ENCODE results near the gene TWNK.

DNA sequence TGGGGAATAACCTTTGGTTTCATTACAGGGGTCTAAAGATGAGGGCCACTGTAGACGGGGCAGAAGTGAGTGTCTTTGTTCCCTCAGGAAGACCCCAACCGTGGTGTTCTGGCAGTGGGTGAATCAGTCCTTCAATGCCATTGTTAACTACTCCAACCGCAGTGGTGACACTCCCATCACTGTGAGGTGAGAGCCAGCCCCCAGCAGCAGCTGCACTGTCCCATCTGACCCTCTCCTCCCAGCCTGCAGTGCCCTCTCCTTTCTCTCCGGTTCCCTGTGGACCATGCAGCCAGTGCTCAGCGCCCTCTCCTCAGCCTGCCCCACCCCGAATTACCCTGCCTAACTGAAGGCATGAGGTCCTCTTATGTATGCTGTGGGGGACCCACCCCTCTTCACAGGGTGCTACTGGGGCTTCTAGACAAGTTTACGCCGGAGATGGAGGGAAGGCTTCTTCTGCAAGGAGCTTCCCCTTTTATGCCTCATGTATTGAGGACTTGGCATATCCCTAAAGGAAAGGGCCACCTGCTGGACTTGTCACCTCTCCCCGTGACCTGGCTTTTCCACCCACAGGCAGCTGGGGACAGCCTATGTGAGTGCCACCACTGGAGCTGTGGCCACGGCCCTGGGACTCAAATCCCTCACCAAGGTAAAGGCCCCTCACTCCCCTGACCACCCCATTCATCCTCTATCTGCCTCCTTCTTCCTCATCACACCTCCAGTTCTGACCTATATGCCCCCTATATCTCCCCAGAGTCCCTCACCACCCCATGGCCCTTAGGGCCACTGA, 48.8 kb downstream of the TWNK start:
- TF ChIP-seq POLR2AphosphoS5 (IDR thresholded peaks at IDR 0.05; ENCODE audit: low read length) (no peak), ZNF24 (IDR thresholded peaks at IDR 0.05) (no peak), SIN3A (IDR thresholded peaks at IDR 0.05; ENCODE audit: low read depth, low read length) (no peak), POLR2A (IDR thresholded peaks at IDR 0.05; ENCODE audit: low read depth, low read length) (no peak), FOXM1 (IDR thresholded peaks at IDR 0.05; ENCODE audit: low read depth, low read length) (no peak)
- TF ChIP-seq, protein P1, sequence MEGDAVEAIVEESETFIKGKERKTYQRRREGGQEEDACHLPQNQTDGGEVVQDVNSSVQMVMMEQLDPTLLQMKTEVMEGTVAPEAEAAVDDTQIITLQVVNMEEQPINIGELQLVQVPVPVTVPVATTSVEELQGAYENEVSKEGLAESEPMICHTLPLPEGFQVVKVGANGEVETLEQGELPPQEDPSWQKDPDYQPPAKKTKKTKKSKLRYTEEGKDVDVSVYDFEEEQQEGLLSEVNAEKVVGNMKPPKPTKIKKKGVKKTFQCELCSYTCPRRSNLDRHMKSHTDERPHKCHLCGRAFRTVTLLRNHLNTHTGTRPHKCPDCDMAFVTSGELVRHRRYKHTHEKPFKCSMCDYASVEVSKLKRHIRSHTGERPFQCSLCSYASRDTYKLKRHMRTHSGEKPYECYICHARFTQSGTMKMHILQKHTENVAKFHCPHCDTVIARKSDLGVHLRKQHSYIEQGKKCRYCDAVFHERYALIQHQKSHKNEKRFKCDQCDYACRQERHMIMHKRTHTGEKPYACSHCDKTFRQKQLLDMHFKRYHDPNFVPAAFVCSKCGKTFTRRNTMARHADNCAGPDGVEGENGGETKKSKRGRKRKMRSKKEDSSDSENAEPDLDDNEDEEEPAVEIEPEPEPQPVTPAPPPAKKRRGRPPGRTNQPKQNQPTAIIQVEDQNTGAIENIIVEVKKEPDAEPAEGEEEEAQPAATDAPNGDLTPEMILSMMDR (IDR thresholded peaks at IDR 0.05 in 2 of 3, conservative IDR thresholded peaks at IDR 0.05 in 1 of 3; ENCODE audit: control insufficient read depth in 2 of 3, extremely low read depth in 1 of 3, insufficient read depth in 1 of 3, low read depth in 3 of 3, low read length in 3 of 3) = no peak
